H4 (cell line): ENCODE data around the gene TRDN. TPM values are rescaled to one million over a fixed set of nuclear protein-coding genes. Genes with fewer than 3 reads are reported as not detected.
"Not testable (repeated sequence)": the region's sequence is repeated elsewhere in the genome, so short reads cannot be mapped to it uniquely, and the experiment has no call there.

Experiments used
- DNase-seq: peaks from one replicate; pipeline ENCODE4 v3.0.0-alpha.2; 2015; ENCODE audit warnings: low spot score
- total RNA-seq: library from RNA; depleted of rRNA; stranded (reverse); fragments of >200 nt; shearing (Covaris generic); gene quantifications from 2 replicates; pipeline ENCODE4 v1.2.3, GENCODE V29; 2014

Gene TRDN
- total RNA-seq, 1 experiment from 2014 or later = 0.08 TPM

- DNase-seq = peak; percentile 64
These were observed 234.7 kb downstream of the TRDN start for GRCh38 chr6:123402052-123402451.

GRCh38 chr6:123398072-123398471, 238.7 kb downstream of the TRDN start:
- no peak for DNase-seq

- DNase-seq = peak; percentile 16
These were observed 243.4 kb downstream of the TRDN start for GRCh38 chr6:123393331-123393730.

- no peak for DNase-seq
These were observed 253.0 kb downstream of the TRDN start for GRCh38 chr6:123383718-123384117.

GRCh38 chr6:123380257-123380656, 256.5 kb downstream of the TRDN start:
- DNase-seq = peak; percentile 53

GRCh38 chr6:123372737-123373136, 264.0 kb downstream of the TRDN start:
- no peak for DNase-seq

GRCh38 chr6:123363912-123364311, 272.8 kb downstream of the TRDN start:
- no peak for DNase-seq

- DNase-seq = no peak
These were observed 276.4 kb downstream of the TRDN start for GRCh38 chr6:123360359-123360758.

- no peak for DNase-seq
These were observed 284.0 kb downstream of the TRDN start for GRCh38 chr6:123352705-123353104.

GRCh38 chr6:123352279-123352678, 284.5 kb downstream of the TRDN start:
- no peak for DNase-seq

GRCh38 chr6:123343836-123344235, 292.9 kb downstream of the TRDN start:
- no peak for DNase-seq

GRCh38 chr6:123338394-123338793, 298.4 kb downstream of the TRDN start:
- DNase-seq = no peak

- no peak for DNase-seq
These were observed 303.6 kb downstream of the TRDN start for GRCh38 chr6:123333000-123333756.

- no peak for DNase-seq
These were observed 304.7 kb downstream of the TRDN start for GRCh38 chr6:123332070-123332469.

GRCh38 chr6:123329337-123329736, 307.4 kb downstream of the TRDN start:
- no peak for DNase-seq

GRCh38 chr6:123323452-123324329, 313.1 kb downstream of the TRDN start:
- DNase-seq = peak; percentile 35

- DNase-seq = no peak
These were observed 315.7 kb downstream of the TRDN start for GRCh38 chr6:123321020-123321419.

- no peak for DNase-seq
These were observed 319.9 kb downstream of the TRDN start for GRCh38 chr6:123316733-123317323.

GRCh38 chr6:123314459-123314858, 322.3 kb downstream of the TRDN start:
- not testable (repeated sequence) for DNase-seq

- no peak for DNase-seq
These were observed 327.6 kb downstream of the TRDN start for GRCh38 chr6:123309130-123309529.

- no peak for DNase-seq
These were observed 330.4 kb downstream of the TRDN start for GRCh38 chr6:123306334-123306733.

- no peak for DNase-seq
These were observed 341.1 kb downstream of the TRDN start for GRCh38 chr6:123295672-123296071.

- DNase-seq = no peak
These were observed 341.6 kb downstream of the TRDN start for GRCh38 chr6:123295181-123295580.
